ENCODE data around the gene GNS.

The GNS gene

DNA sequence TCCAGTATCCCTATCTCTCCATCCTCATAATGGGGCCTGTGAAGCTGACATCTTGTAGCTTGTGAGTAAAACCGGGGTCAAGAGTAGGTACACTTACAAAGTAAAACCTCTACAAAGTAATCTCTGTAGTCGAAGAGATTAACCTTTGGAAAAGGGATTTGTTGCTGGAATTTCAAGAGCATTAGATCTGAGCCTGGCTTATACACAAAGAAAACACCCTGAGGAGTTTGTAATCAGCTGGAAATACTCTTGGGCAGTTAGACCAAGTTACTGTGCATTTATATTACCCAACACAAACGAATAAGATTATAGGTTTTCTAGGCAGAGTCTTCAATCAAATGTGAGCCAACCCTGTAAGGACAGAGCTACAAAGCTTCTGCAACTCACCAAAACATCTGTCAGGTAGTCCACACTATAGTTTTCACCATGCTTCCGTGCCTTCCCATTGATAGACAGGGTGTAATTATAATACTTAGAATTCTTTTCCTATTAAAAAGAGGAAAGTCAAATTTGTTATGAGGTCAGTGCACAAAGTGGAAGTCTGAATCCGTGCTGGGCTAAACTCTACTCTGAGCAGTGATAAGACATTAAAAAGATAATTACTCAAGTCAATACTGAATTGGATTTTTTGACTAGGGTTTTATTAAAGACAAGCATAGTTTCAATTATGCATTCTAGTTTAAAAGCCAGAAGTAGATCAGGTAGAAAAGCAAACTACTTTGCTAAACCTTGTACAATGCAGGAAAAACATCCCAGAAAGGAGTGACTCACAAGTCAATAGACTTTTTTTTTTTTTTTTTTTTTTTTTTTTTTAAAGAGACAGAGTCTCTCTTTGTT lies 14.6 kb downstream of the GNS start:
- Histone ChIP-seq H3K27me3 (ENCODE audit: control insufficient read depth in 3 of 3, insufficient read depth in 3 of 3, low read depth in 1 of 3, low read length in 3 of 3) (peaks cover 0 to 2% (median 0%) of the 10 kb centered on the region in 3 experiments), H3K4ac (ENCODE audit: low read length) (no peak overlapping the region), H2BK5ac (ENCODE audit: low read length) (no peak overlapping the region), H3K18ac (ENCODE audit: low read length) (no peak overlapping the region), H3K14ac (ENCODE audit: low read length) (no peak overlapping the region), H3K27ac (replicated peaks; ENCODE audit: low read length) (no peak overlapping the region), H2BK12ac (ENCODE audit: low read length) (no peak overlapping the region), H3K23ac (ENCODE audit: low read depth, low read length, poor library complexity) (no peak overlapping the region), H2BK120ac (ENCODE audit: low read depth, low read length) (no peak overlapping the region), H3K9me3 (replicated peaks in 1 of 2; ENCODE audit: control insufficient read depth in 2 of 2, insufficient read depth in 1 of 2, low read depth in 1 of 2, low read length in 2 of 2) (peaks cover 0 to 3% of the 10 kb centered on the region in 2 donors), H2BK15ac (ENCODE audit: low read length) (no peak overlapping the region), H3K4me2 (ENCODE audit: insufficient read depth, low read length, poor library complexity, severe bottlenecking) (no peak overlapping the region), H4K91ac (ENCODE audit: low read depth, low read length, poor library complexity) (no peak overlapping the region), H3K79me1 (ENCODE audit: low read depth, low read length) (no peaks in the 10 kb centered on the region), H3K36me3 (replicated peaks in 1 of 2; ENCODE audit: control insufficient read depth in 2 of 2, insufficient read depth in 2 of 2, low read length in 2 of 2) (peaks cover 17 to 91% of the 10 kb centered on the region in 2 donors), H4K8ac (ENCODE audit: low read depth, low read length) (no peak overlapping the region), H3K9ac (ENCODE audit: low read depth, low read length, poor library complexity) (no peak overlapping the region), H3K4me3 (ENCODE audit: low read length in 2 of 2) (no peak overlapping the region), H2AK5ac (ENCODE audit: low read depth, low read length) (no peak overlapping the region), H3K4me1 (ENCODE audit: control insufficient read depth in 2 of 2, insufficient read depth in 1 of 2, low read depth in 1 of 2, low read length in 2 of 2) (peaks cover 0 to 1% of the 10 kb centered on the region in 2 donors), H2AFZ (ENCODE audit: low read length) (no peak overlapping the region)
- no CpG with 5 or more reads among the region's 5 CpGs for WGBS, 2 donors (ENCODE audit: extremely low coverage in 2 of 2, insufficient read length in 2 of 2, insufficient replicate concordance in 1 of 2)
- DNase-seq (ENCODE audit: low spot score): no peak

DNA sequence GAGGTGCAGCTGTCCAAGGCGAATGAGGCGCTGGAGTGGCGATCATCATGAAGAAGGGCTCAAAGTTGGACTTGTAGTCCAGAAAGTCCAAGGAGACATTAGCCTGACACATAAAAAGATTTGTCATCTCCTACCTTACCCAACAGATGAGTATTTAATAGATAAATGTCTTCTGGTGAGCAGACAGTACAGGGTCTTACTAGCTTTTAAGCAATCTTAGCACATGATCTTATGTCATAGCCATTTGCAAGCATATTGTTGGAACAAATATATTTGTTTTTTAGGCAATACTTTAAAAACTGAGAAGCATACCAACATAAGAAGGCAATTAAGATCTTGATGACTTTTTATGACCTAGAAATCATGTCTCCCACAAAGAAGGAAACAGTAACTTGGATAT lies 16.0 kb downstream of the GNS start:
- no CpG with 5 or more reads among the region's 3 CpGs for WGBS, 2 donors (ENCODE audit: extremely low coverage in 2 of 2, insufficient read length in 2 of 2, insufficient replicate concordance in 1 of 2)
- no peak for DNase-seq (ENCODE audit: low spot score)
- no peak overlapping the region for H2AK5ac ChIP-seq (ENCODE audit: low read depth, low read length)

GRCh38 chr12:64742416-64742815 lies 16.8 kb downstream of the GNS start:
- no peak overlapping the region for H3K4me3 ChIP-seq (ENCODE audit: low read length in 2 of 2)
- H3K36me3 ChIP-seq (replicated peaks in 1 of 2; ENCODE audit: control insufficient read depth in 2 of 2, insufficient read depth in 2 of 2, low read length in 2 of 2): peaks cover 23 to 97% of the 10 kb centered on the region in 2 donors
- no peak overlapping the region for H3K4ac ChIP-seq (ENCODE audit: low read length)
- H3K79me1 ChIP-seq (ENCODE audit: low read depth, low read length): no peaks in the 10 kb centered on the region
- no peak overlapping the region for H3K14ac ChIP-seq (ENCODE audit: low read length)
- H3K23ac ChIP-seq (ENCODE audit: low read depth, low read length, poor library complexity): no peak overlapping the region
- H3K4me1 ChIP-seq (ENCODE audit: control insufficient read depth in 2 of 2, insufficient read depth in 1 of 2, low read depth in 1 of 2, low read length in 2 of 2): peaks cover 0 to 1% of the 10 kb centered on the region in 2 donors
- no peak overlapping the region for H2BK15ac ChIP-seq (ENCODE audit: low read length)
- no peak overlapping the region for H2AK5ac ChIP-seq (ENCODE audit: low read depth, low read length)
- no peak overlapping the region for H3K18ac ChIP-seq (ENCODE audit: low read length)
- no peak overlapping the region for H2AFZ ChIP-seq (ENCODE audit: low read length)
- H3K9ac ChIP-seq (ENCODE audit: low read depth, low read length, poor library complexity): no peak overlapping the region
- H3K9me3 ChIP-seq (replicated peaks in 1 of 2; ENCODE audit: control insufficient read depth in 2 of 2, insufficient read depth in 1 of 2, low read depth in 1 of 2, low read length in 2 of 2): peaks cover 0 to 3% of the 10 kb centered on the region in 2 donors
- no peak overlapping the region for H4K8ac ChIP-seq (ENCODE audit: low read depth, low read length)
- H2BK5ac ChIP-seq (ENCODE audit: low read length): no peak overlapping the region
- no CpG with 5 or more reads among the region's 3 CpGs for WGBS, 2 donors (ENCODE audit: extremely low coverage in 2 of 2, insufficient read length in 2 of 2, insufficient replicate concordance in 1 of 2)
- H3K27ac ChIP-seq (replicated peaks; ENCODE audit: low read length): no peak overlapping the region
- no peak overlapping the region for H2BK12ac ChIP-seq (ENCODE audit: low read length)
- DNase-seq (ENCODE audit: low spot score): no peak
- peaks cover 0 to 2% (median 0%) of the 10 kb centered on the region in 3 experiments for H3K27me3 ChIP-seq (ENCODE audit: control insufficient read depth in 3 of 3, insufficient read depth in 3 of 3, low read depth in 1 of 3, low read length in 3 of 3)
- H2BK120ac ChIP-seq (ENCODE audit: low read depth, low read length): no peak overlapping the region
- H3K4me2 ChIP-seq (ENCODE audit: insufficient read depth, low read length, poor library complexity, severe bottlenecking): no peak overlapping the region
- no peak overlapping the region for H4K91ac ChIP-seq (ENCODE audit: low read depth, low read length, poor library complexity)

More for the DNA sequence above, 16.0 kb downstream of the GNS start:
- Histone ChIP-seq H3K36me3 (replicated peaks in 1 of 2; ENCODE audit: control insufficient read depth in 2 of 2, insufficient read depth in 2 of 2, low read length in 2 of 2) (peaks cover 22 to 97% of the 10 kb centered on the region in 2 donors), H2BK15ac (ENCODE audit: low read length) (no peak overlapping the region), H3K14ac (ENCODE audit: low read length) (no peak overlapping the region), H3K27ac (replicated peaks; ENCODE audit: low read length) (no peak overlapping the region), H3K4me1 (ENCODE audit: control insufficient read depth in 2 of 2, insufficient read depth in 1 of 2, low read depth in 1 of 2, low read length in 2 of 2) (peaks cover 0 to 1% of the 10 kb centered on the region in 2 donors), H3K4me2 (ENCODE audit: insufficient read depth, low read length, poor library complexity, severe bottlenecking) (no peak overlapping the region), H3K9me3 (replicated peaks in 1 of 2; ENCODE audit: control insufficient read depth in 2 of 2, insufficient read depth in 1 of 2, low read depth in 1 of 2, low read length in 2 of 2) (peaks cover 0 to 3% of the 10 kb centered on the region in 2 donors), H3K27me3 (ENCODE audit: control insufficient read depth in 3 of 3, insufficient read depth in 3 of 3, low read depth in 1 of 3, low read length in 3 of 3) (peaks cover 0 to 2% (median 0%) of the 10 kb centered on the region in 3 experiments), H3K23ac (ENCODE audit: low read depth, low read length, poor library complexity) (no peak overlapping the region), H3K79me1 (ENCODE audit: low read depth, low read length) (no peaks in the 10 kb centered on the region), H2BK12ac (ENCODE audit: low read length) (no peak overlapping the region), H2BK5ac (ENCODE audit: low read length) (no peak overlapping the region), H4K8ac (ENCODE audit: low read depth, low read length) (no peak overlapping the region), H3K4me3 (ENCODE audit: low read length in 2 of 2) (no peak overlapping the region), H2AFZ (ENCODE audit: low read length) (no peak overlapping the region), H3K18ac (ENCODE audit: low read length) (no peak overlapping the region), H2BK120ac (ENCODE audit: low read depth, low read length) (no peak overlapping the region), H3K9ac (ENCODE audit: low read depth, low read length, poor library complexity) (no peak overlapping the region), H4K91ac (ENCODE audit: low read depth, low read length, poor library complexity) (no peak overlapping the region), H3K4ac (ENCODE audit: low read length) (no peak overlapping the region)

DNA sequence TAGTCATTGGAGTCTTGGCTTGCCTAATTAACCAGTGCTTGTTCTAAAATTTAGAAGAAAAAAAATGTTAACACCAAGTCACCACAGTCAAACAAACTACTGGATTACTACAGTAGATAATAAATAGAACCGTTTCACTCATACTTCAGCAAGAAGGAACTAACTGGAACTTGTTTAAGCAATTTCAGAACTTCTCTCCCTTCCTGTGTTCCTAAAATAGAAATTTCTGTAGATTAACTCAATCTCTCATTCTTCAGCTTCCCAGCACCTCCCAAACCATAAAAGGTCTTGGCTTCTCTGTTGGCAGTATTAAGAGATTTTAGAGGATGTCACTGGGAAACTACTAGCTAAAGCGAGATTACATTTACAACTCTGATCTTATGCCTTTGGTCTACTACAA lies 18.6 kb downstream of the GNS start:
- DNase-seq (ENCODE audit: low spot score): no peak
- Histone ChIP-seq H2BK120ac (ENCODE audit: low read depth, low read length) (no peak overlapping the region), H4K91ac (ENCODE audit: low read depth, low read length, poor library complexity) (no peak overlapping the region), H3K9me3 (replicated peaks in 1 of 2; ENCODE audit: control insufficient read depth in 2 of 2, insufficient read depth in 1 of 2, low read depth in 1 of 2, low read length in 2 of 2) (peaks cover 0 to 3% of the 10 kb centered on the region in 2 donors), H3K4me2 (ENCODE audit: insufficient read depth, low read length, poor library complexity, severe bottlenecking) (no peak overlapping the region), H3K36me3 (replicated peaks in 1 of 2; ENCODE audit: control insufficient read depth in 2 of 2, insufficient read depth in 2 of 2, low read length in 2 of 2) (peaks cover 27 to 96% of the 10 kb centered on the region in 2 donors), H2BK5ac (ENCODE audit: low read length) (no peak overlapping the region), H3K4ac (ENCODE audit: low read length) (no peak overlapping the region), H3K4me1 (ENCODE audit: control insufficient read depth in 2 of 2, insufficient read depth in 1 of 2, low read depth in 1 of 2, low read length in 2 of 2) (peaks cover 0 to 1% of the 10 kb centered on the region in 2 donors), H4K8ac (ENCODE audit: low read depth, low read length) (no peak overlapping the region), H3K27me3 (ENCODE audit: control insufficient read depth in 3 of 3, insufficient read depth in 3 of 3, low read depth in 1 of 3, low read length in 3 of 3) (peaks cover 0 to 2% (median 0%) of the 10 kb centered on the region in 3 experiments), H2BK12ac (ENCODE audit: low read length) (no peak overlapping the region), H2AFZ (ENCODE audit: low read length) (no peak overlapping the region), H3K18ac (ENCODE audit: low read length) (no peak overlapping the region), H3K4me3 (ENCODE audit: low read length in 2 of 2) (no peak overlapping the region), H3K79me1 (ENCODE audit: low read depth, low read length) (no peaks in the 10 kb centered on the region), H2AK5ac (ENCODE audit: low read depth, low read length) (no peak overlapping the region), H3K27ac (replicated peaks; ENCODE audit: low read length) (no peak overlapping the region), H3K23ac (ENCODE audit: low read depth, low read length, poor library complexity) (no peak overlapping the region), H2BK15ac (ENCODE audit: low read length) (no peak overlapping the region), H3K9ac (ENCODE audit: low read depth, low read length, poor library complexity) (no peak overlapping the region), H3K14ac (ENCODE audit: low read length) (no peak overlapping the region)
- whole genome bisulfite sequencing, 2 donors (ENCODE audit: extremely low coverage in 2 of 2, insufficient read length in 2 of 2, insufficient replicate concordance in 1 of 2): no CpG with 5 or more reads among the region's 2 CpGs
